Neuron (in vitro differentiated cells): Measurements from ENCODE around the gene LTK.
"Not testable (repeated sequence)": the region's sequence is repeated elsewhere in the genome, so short reads cannot be mapped to it uniquely, and the experiment has no call there.

ENCODE experiments used
- H2AFZ ChIP-seq: one replicate; pipeline ENCODE4 v1.6.1; 2013; ENCODE audit warnings: low read depth, mild to moderate bottlenecking, inconsistent platforms, low read length, moderate library complexity
- H3K27me3 ChIP-seq: one replicate; pipeline ENCODE4 v1.6.1; 2013; ENCODE audit warnings: low read length; ENCODE audit not compliant: insufficient read depth
- H3K36me3 ChIP-seq: one replicate; pipeline ENCODE4 v1.6.1; 2013; ENCODE audit warnings: low read length; ENCODE audit not compliant: insufficient read depth
- H3K4me1 ChIP-seq: one replicate; pipeline ENCODE4 v1.6.1; 2013; ENCODE audit warnings: low read length; ENCODE audit not compliant: insufficient read depth
- H3K4me3 ChIP-seq: 2 replicates; pipeline ENCODE4 v1.5.1; 2013; ENCODE audit warnings: mild to moderate bottlenecking, low read length, moderate library complexity
- H3K9me3 ChIP-seq: one replicate; pipeline ENCODE4 v1.6.1; 2013; ENCODE audit warnings: low read length

Gene LTK

GRCh38 chr15:41469644-41470043 is 44.0 kb downstream of the LTK start:
- H3K27me3 ChIP-seq, H3K4me3 ChIP-seq, H3K9me3 ChIP-seq, H2AFZ ChIP-seq, H3K4me1 ChIP-seq: not testable (repeated sequence)
- peaks cover 78% of the 10 kb centered on the region for H3K36me3 ChIP-seq

- no peak overlapping the region for H2AFZ ChIP-seq
- H3K4me1 ChIP-seq, result no peaks in the 10 kb centered on the region
- peaks cover 3% of the 10 kb centered on the region for H3K9me3 ChIP-seq
- no peaks in the 10 kb centered on the region for H3K27me3 ChIP-seq
- peaks cover 80% of the 10 kb centered on the region for H3K36me3 ChIP-seq
- H3K4me3 ChIP-seq, result no peak overlapping the region
Observed at GRCh38 chr15:41466711-41467110, 46.9 kb downstream of the LTK start.

GRCh38 chr15:41465822-41466421 is 47.7 kb downstream of the LTK start:
- Histone ChIP-seq H3K4me1 (no peaks in the 10 kb centered on the region), H3K27me3 (no peaks in the 10 kb centered on the region), H2AFZ (no peak overlapping the region), H3K36me3 (peaks cover 73% of the 10 kb centered on the region), H3K9me3 (peaks cover 3% of the 10 kb centered on the region), H3K4me3 (no peak overlapping the region)

GRCh38 chr15:41464889-41465580 is 48.6 kb downstream of the LTK start:
- Histone ChIP-seq H3K36me3 (peaks cover 69% of the 10 kb centered on the region), H3K27me3 (no peaks in the 10 kb centered on the region), H3K4me3 (no peak overlapping the region), H3K4me1 (no peaks in the 10 kb centered on the region), H2AFZ (no peak overlapping the region), H3K9me3 (peaks cover 3% of the 10 kb centered on the region)

DNA sequence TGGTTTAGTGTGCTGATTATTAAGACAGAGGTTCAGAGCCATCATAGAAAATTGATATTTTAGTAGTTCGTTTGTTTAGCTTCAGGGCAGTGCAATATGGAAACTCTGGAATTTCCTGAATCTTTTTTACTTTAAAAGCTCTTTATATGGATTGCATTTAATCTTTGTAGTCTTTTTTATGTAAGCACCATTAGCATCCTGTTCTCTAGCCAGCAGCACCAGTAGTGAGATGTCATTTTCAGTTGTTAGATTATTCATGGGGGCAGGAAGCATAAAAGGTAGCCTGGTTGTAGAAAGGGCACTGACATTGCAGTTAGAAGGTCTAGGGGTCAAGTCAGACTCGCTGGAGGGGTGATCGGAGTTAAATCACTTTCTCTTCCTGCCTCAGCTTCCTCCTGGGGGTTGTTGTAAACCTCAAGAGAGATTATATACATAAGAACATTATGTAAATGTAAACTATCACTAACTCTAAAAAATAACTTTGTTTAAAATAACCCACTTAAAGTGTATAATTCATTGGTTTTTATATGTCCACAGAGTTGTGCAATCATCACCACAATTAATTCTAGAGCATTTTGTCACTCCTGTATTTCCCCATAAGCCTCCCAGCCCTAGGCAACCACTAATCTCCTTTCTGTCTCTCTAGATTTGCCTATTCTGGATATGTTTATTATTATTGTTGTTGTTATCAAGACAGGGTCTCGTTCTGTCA is 51.4 kb downstream of the LTK start:
- no peak overlapping the region for H3K4me3 ChIP-seq

More for the DNA sequence above, 51.4 kb downstream of the LTK start:
- H2AFZ ChIP-seq, result no peak overlapping the region
- no peaks in the 10 kb centered on the region for H3K9me3 ChIP-seq
- no peaks in the 10 kb centered on the region for H3K4me1 ChIP-seq
- H3K27me3 ChIP-seq, result no peaks in the 10 kb centered on the region
- H3K36me3 ChIP-seq, result peaks cover 68% of the 10 kb centered on the region
